K562 (cell line): Measurements from ENCODE around the gene LTBP1.

Source experiments
- BRCA1 ChIP-seq, 2 experiments: fragments of 450-650 bp in 1 of 2; sonication (generic) in 1 of 2; formaldehyde crosslinking in 1 of 2; IDR thresholded peaks; 2 replicates each; pipeline versions ENCODE4 v1.5.0 to v1.6.1; 2017 to 2020; ENCODE audit warnings: mild to moderate bottlenecking in 1 of 2, missing genetic modification reagents in 1 of 2
- CEBPZ ChIP-seq: fragments of 150-350 bp; IDR thresholded peaks from 2 replicates; pipeline ENCODE4 v1.6.1; 2014; ENCODE audit warnings: low read depth, mild to moderate bottlenecking, low read length, borderline replicate concordance
- EP300 ChIP-seq: IDR thresholded peaks from 2 replicates; pipeline ENCODE4 v1.6.1; 2012; ENCODE audit warnings: low read length, improper control_type of control experiment
- MCM7 ChIP-seq, 2 experiments: fragments of 450-650 bp; IDR thresholded peaks; 2 replicates each; pipeline ENCODE4 v1.6.1; 2016 to 2018
- NKRF ChIP-seq: fragments of 450-650 bp; IDR thresholded peaks from 2 replicates; pipeline ENCODE4 v1.6.1; 2016; ENCODE audit warnings: borderline replicate concordance
- RFX5 ChIP-seq: IDR thresholded peaks from 2 replicates; pipeline ENCODE4 v1.6.1; 2011; ENCODE audit warnings: low read depth, mild to moderate bottlenecking, improper control_type of control experiment, low read length
- ZNF143 ChIP-seq: sonication (generic); formaldehyde crosslinking; IDR thresholded peaks from 2 replicates; pipeline ENCODE4 v1.9.0; 2022; ENCODE audit warnings: mild to moderate bottlenecking, missing genetic modification reagents
- ZNF449 ChIP-seq: fragments of 250-450 bp; sonication (Bioruptor Pico); IDR thresholded peaks from 2 replicates; pipeline ENCODE4 v1.8.0; 2022; ENCODE audit warnings: moderate library complexity, mild to moderate bottlenecking, inconsistent platforms
- TF ChIP-seq, protein P1 (sequence below): sonication (generic); formaldehyde crosslinking; IDR thresholded peaks from 2 replicates; pipeline ENCODE4 v1.5.0; 2020; ENCODE audit warnings: missing genetic modification reagents

DNA sequence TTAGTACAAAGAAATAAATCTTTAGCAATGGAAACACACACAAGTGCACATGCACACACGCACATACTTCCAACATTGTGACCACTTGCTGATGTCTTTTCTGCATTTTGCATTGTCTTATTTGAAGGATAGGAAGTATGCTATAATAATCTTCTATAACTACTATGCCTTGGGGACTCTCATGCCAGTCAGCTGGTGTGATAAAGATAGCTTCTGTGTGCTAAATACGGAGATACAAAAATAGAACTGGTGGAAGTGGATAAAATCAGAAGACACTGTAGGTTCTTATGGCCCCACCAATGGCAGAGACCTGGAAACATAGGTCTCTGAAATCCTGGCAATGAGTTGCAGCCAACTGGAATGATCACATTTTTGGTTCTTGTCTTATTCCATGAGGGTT lies 498.2 kb downstream of the LTBP1 start:
- no peak for TF ChIP-seq CEBPZ
- no peak for TF ChIP-seq MCM7 (IDR thresholded peaks at IDR 0.05)
- TF ChIP-seq ZNF143 = no peak
- TF ChIP-seq BRCA1 (IDR thresholded peaks at IDR 0.05) = no peak
- no peak for TF ChIP-seq BRCA1 (CRISPR knock-in tag; IDR thresholded peaks at IDR 0.05)
- no peak for TF ChIP-seq ZNF449
- TF ChIP-seq NKRF = no peak
- TF ChIP-seq RFX5 = no peak
- TF ChIP-seq, protein P1, sequence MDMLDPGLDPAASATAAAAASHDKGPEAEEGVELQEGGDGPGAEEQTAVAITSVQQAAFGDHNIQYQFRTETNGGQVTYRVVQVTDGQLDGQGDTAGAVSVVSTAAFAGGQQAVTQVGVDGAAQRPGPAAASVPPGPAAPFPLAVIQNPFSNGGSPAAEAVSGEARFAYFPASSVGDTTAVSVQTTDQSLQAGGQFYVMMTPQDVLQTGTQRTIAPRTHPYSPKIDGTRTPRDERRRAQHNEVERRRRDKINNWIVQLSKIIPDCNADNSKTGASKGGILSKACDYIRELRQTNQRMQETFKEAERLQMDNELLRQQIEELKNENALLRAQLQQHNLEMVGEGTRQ (CRISPR knock-in tag) = no peak
- TF ChIP-seq EP300 = no peak
